HCT116 (cell line): ENCODE results near the gene PSME4. TPM values are rescaled to one million over a fixed set of nuclear protein-coding genes. Genes with fewer than 3 reads are reported as not detected.

ENCODE experiments used
- ATAC-seq: fragments of 200-7000 bp; cut with Tn5 transposase; 2 replicates; pipeline ENCODE4 v1.9.1; 2020; ENCODE audit warnings: mild to moderate bottlenecking, moderate library complexity
- BruUV-seq: library from RNA; stranded (reverse); fragments of 400-500 nt; replicated peaks from 2 replicates; lab custom pipeline; 2021; lab: Mats Ljungman, UMichigan
- CTCF ChIA-PET: fragments of 300-600 bp; sonication (Branson Sonifier 250); formaldehyde crosslinking; loops from one replicate; lab custom pipeline; 2021; ENCODE audit warnings: antibody characterized with exemption; lab: Charles Lee
- POLR2A ChIA-PET: fragments of 300-600, 350-600 bp; sonication (Branson Sonifier 250); formaldehyde crosslinking; loops from one replicate; lab custom pipeline; 2021; ENCODE audit warnings: antibody characterized with exemption; lab: Charles Lee
- RAD21 ChIA-PET, 2 experiments: fragments of 300-600 bp; sonication (Branson Sonifier 250); formaldehyde crosslinking; loops; one replicate each; lab custom pipeline; 2023; ENCODE audit warnings: low total read pairs in 2 of 2; ENCODE audit not compliant: uncharacterized antibody in 2 of 2, unreplicated experiment in 2 of 2, low non-redundant PET in 1 of 2; lab: Charles Lee
- DNase-seq: peaks from one replicate; pipeline ENCODE4 v3.0.0-alpha.2; 2010; ENCODE audit warnings: low read depth, low spot score
- H2AFZ ChIP-seq: fragments of 200-600 bp; shearing (Covaris generic), sonication (generic); 2 replicates; pipeline ENCODE4 v1.6.1; 2017; ENCODE audit warnings: low read depth, mixed run types, mixed read lengths, antibody characterized with exemption, low read length; ENCODE audit not compliant: poor library complexity, severe bottlenecking
- H3K27ac ChIP-seq: 2 replicates; pipeline ENCODE4 v1.5.1; 2012; ENCODE audit warnings: low read depth, low read length
- H3K27me3 ChIP-seq: fragments of 200-600 bp; sonication (generic); 2 replicates; pipeline ENCODE4 v1.6.1; 2016; ENCODE audit warnings: mixed run types, low read length, mixed read lengths; ENCODE audit not compliant: insufficient read depth
- H3K36me3 ChIP-seq, 2 experiments: fragments of 200-500 bp in 1 of 2; fragments of 200-600 bp in 1 of 2; sonication (Bioruptor generic) in 1 of 2; sonication (generic) in 1 of 2; 2 replicates each; pipeline versions ENCODE4 v1.5.1 to v1.6.1; 2014 to 2016; ENCODE audit warnings: low read length in 2 of 2, inconsistent platforms in 1 of 2, mixed read lengths in 1 of 2, mixed run types in 1 of 2; ENCODE audit not compliant: insufficient read depth in 2 of 2, control insufficient read depth in 1 of 2
- H3K4me1 ChIP-seq, 2 experiments: fragments of 200-600 bp in 1 of 2; sonication (generic) in 1 of 2; 2 replicates each; pipeline versions ENCODE4 v1.5.1 to v1.6.1; 2012 to 2017; ENCODE audit warnings: low read length in 2 of 2, inconsistent platforms in 1 of 2, mild to moderate bottlenecking in 1 of 2, mixed read lengths in 1 of 2, mixed run types in 1 of 2, moderate library complexity in 1 of 2; ENCODE audit not compliant: insufficient read depth in 2 of 2, control insufficient read depth in 1 of 2
- H3K4me2 ChIP-seq: fragments of 200-600 bp; sonication (generic); 2 replicates; pipeline ENCODE4 v1.6.1; 2017; ENCODE audit warnings: mixed run types, low read length, mixed read lengths
- H3K4me3 ChIP-seq, 2 experiments: fragments of 200-600 bp in 1 of 2; sonication (generic) in 1 of 2; replicated peaks in 1 of 2; 2 replicates each; pipeline ENCODE4 v1.5.1; 2011 to 2016; ENCODE audit warnings: low read length in 2 of 2, control low read depth in 1 of 2, low read depth in 1 of 2, mild to moderate bottlenecking in 1 of 2, mixed read lengths in 1 of 2, mixed run types in 1 of 2
- H3K79me2 ChIP-seq: fragments of 200-600 bp; sonication (generic); 2 replicates; pipeline ENCODE4 v1.6.1; 2017; ENCODE audit warnings: mild to moderate bottlenecking, mixed run types, low read length, moderate library complexity, mixed read lengths; ENCODE audit not compliant: insufficient read depth
- H3K9ac ChIP-seq: fragments of 200-600 bp; sonication (generic); 2 replicates; pipeline ENCODE4 v1.6.1; 2016; ENCODE audit warnings: low read length, mixed read lengths
- H3K9me2 ChIP-seq: fragments of 200-600 bp; sonication (generic), shearing (Covaris generic); 2 replicates; pipeline ENCODE4 v1.6.1; 2017; ENCODE audit warnings: mixed run types, mild to moderate bottlenecking, moderate library complexity; ENCODE audit not compliant: insufficient read depth
- H3K9me3 ChIP-seq, 2 experiments: fragments of 200-500 bp in 1 of 2; fragments of 200-600 bp in 1 of 2; sonication (Bioruptor generic) in 1 of 2; sonication (generic) in 1 of 2; 2 replicates each; pipeline ENCODE4 v1.6.1; 2014 to 2017; ENCODE audit warnings: low read length in 2 of 2, mixed read lengths in 2 of 2, inconsistent platforms in 1 of 2, low read depth in 1 of 2, mild to moderate bottlenecking in 1 of 2, mixed run types in 1 of 2, moderate library complexity in 1 of 2; ENCODE audit not compliant: control insufficient read depth in 1 of 2, insufficient read depth in 1 of 2
- H4K20me1 ChIP-seq: fragments of 200-600 bp; sonication (generic), shearing (Covaris generic); 2 replicates; pipeline ENCODE4 v1.6.1; 2017; ENCODE audit warnings: mixed run types, mild to moderate bottlenecking, moderate library complexity; ENCODE audit not compliant: insufficient read depth
- CBX3 ChIP-seq: IDR thresholded peaks from 2 replicates; pipeline ENCODE4 v1.6.1; 2012; ENCODE audit warnings: low read depth
- CEBPB ChIP-seq: IDR thresholded peaks from 2 replicates; pipeline ENCODE4 v1.6.1; 2012; ENCODE audit warnings: low read depth
- EZH2phosphoT487 ChIP-seq: fragments of 200-600 bp; IDR thresholded peaks from 2 replicates; pipeline ENCODE4 v1.6.1; 2018; ENCODE audit warnings: antibody characterized with exemption, borderline replicate concordance
- FOSL1 ChIP-seq: IDR thresholded peaks from 2 replicates; pipeline ENCODE4 v1.6.1; 2012; ENCODE audit warnings: low read depth
- JUND ChIP-seq: IDR thresholded peaks from 2 replicates; pipeline ENCODE4 v1.6.1; 2012
- MAX ChIP-seq: IDR thresholded peaks from 2 replicates; pipeline ENCODE4 v1.6.1; 2012
- POLR2A ChIP-seq: IDR thresholded peaks from 2 replicates; pipeline ENCODE4 v1.7.0; 2011; ENCODE audit warnings: borderline replicate concordance; ENCODE audit not compliant: insufficient read depth, insufficient read length; ENCODE audit errors: extremely low read depth
- SIN3A ChIP-seq: IDR thresholded peaks from 2 replicates; pipeline ENCODE4 v1.6.1; 2012; ENCODE audit warnings: low read depth
- SP1 ChIP-seq: IDR thresholded peaks from 2 replicates; pipeline ENCODE4 v1.6.1; 2012; ENCODE audit warnings: low read depth
- TCF7L2 ChIP-seq: IDR thresholded peaks from 2 replicates; pipeline ENCODE4 v1.7.0; 2011; ENCODE audit warnings: borderline replicate concordance, inconsistent platforms; ENCODE audit not compliant: insufficient read depth, insufficient read length; ENCODE audit errors: extremely low read depth
- YY1 ChIP-seq: IDR thresholded peaks from 2 replicates; pipeline ENCODE4 v1.6.1; 2011; ENCODE audit warnings: low read length, low read depth, moderate library complexity, mild to moderate bottlenecking; ENCODE audit not compliant: insufficient replicate concordance; ENCODE audit errors: extremely low read depth
- ZBTB33 ChIP-seq: IDR thresholded peaks from 2 replicates; pipeline ENCODE4 v1.6.1; 2011; ENCODE audit warnings: mild to moderate bottlenecking, low read length, moderate library complexity; ENCODE audit not compliant: insufficient replicate concordance; ENCODE audit errors: extremely low read depth
- ZFX ChIP-seq: fragments of 450-650 bp; IDR thresholded peaks from 2 replicates; pipeline ENCODE4 v1.6.1; 2017
- intact Hi-C: fragments of 100-400 bp; cut with micrococcal nuclease; formaldehyde crosslinking; loops from 2 replicates; pipeline ENCODE4 v1.10.0; 2022
- total RNA-seq: library from RNA; stranded (reverse); gene quantifications from one replicate; pipeline ENCODE4 v1.2.1, GENCODE V29; 2021; ENCODE audit not compliant: unreplicated experiment
- TF ChIP-seq, protein P1 (sequence below): IDR thresholded peaks from 2 replicates; pipeline ENCODE4 v1.6.1; 2012; ENCODE audit warnings: low read depth

The PSME4 gene
- total RNA-seq, 1 experiment from 2014 or later = 53.2 TPM

DNA sequence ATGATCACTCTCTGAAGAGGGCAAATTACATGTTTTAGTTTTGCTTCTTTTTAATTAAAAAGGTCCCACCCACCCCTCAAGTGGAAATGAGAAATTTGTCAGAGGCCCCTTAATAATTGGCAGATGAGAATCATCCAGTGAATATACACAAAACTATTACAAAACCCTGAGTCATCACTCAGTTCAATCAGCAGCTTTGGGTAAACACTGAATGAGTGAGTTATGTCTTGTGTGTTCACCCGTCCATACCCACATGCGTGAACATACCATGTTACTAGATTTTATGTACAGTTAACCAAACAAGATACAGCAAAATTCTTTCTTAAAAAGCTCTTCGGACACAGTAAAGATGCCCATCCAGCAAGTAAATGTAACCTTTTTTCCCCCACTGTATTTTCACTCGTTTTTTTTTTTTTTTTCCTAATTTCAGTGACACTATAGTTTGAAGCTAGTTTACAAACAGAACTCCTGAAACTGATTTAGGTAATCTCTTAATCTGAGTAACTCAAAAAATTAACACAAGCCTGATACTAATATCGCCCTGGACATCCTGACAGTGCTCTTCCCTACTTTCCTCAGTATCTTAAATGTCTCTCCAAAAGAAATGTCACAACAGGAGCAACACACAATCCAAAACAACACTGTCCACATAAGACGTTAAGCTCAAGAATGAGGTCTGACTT lies 1.4 kb downstream of the PSME4 start:
- H3K4me1 ChIP-seq = peaks cover 6 to 33% of the 10 kb centered on the region in 2 experiments
- no peaks in the 10 kb centered on the region for H3K9me3 ChIP-seq
- BruUV-seq = TSS peak; percentile 73
- ATAC-seq (no peak), DNase-seq (peak; percentile 51)
- H3K27me3 ChIP-seq = no peaks in the 10 kb centered on the region
- peak overlapping the region; percentile 78 for H3K27ac ChIP-seq
- H3K4me3 ChIP-seq = peak overlapping the region; percentile 83 to 90
- ChIA-PET POLR2A (interaction anchor here (1.0 kb wide), 1 partner anchor 10 kb away, joined by 3 read pairs; no protein-coding TSS in a partner anchor), CTCF (no interaction called here), RAD21 (no interaction called here)
- H3K79me2 ChIP-seq = peaks cover 70% of the 10 kb centered on the region
- H3K36me3 ChIP-seq = no peaks in the 10 kb centered on the region
- peaks cover 6% of the 10 kb centered on the region; the same call in 1 of the 2 replicates for H4K20me1 ChIP-seq
- intact Hi-C loops = no loop called here
- TF ChIP-seq JUND (peak; percentile 63), SP1 (peak; percentile 35; the same call in 1 of the 2 replicates), POLR2A (no peak), CEBPB (peak; percentile 69), FOSL1 (peak; percentile 74), CBX3 (0 out of 2 replicates have a peak, but pooled peaks have one; percentile 10), TCF7L2 (no peak), EZH2phosphoT487 (no peak), ZFX (no peak), SIN3A (0 out of 2 replicates have a peak, but pooled peaks have one; percentile 29), ZBTB33 (no peak), MAX (peak; percentile 43), YY1 (no peak)
- TF ChIP-seq, protein P1, sequence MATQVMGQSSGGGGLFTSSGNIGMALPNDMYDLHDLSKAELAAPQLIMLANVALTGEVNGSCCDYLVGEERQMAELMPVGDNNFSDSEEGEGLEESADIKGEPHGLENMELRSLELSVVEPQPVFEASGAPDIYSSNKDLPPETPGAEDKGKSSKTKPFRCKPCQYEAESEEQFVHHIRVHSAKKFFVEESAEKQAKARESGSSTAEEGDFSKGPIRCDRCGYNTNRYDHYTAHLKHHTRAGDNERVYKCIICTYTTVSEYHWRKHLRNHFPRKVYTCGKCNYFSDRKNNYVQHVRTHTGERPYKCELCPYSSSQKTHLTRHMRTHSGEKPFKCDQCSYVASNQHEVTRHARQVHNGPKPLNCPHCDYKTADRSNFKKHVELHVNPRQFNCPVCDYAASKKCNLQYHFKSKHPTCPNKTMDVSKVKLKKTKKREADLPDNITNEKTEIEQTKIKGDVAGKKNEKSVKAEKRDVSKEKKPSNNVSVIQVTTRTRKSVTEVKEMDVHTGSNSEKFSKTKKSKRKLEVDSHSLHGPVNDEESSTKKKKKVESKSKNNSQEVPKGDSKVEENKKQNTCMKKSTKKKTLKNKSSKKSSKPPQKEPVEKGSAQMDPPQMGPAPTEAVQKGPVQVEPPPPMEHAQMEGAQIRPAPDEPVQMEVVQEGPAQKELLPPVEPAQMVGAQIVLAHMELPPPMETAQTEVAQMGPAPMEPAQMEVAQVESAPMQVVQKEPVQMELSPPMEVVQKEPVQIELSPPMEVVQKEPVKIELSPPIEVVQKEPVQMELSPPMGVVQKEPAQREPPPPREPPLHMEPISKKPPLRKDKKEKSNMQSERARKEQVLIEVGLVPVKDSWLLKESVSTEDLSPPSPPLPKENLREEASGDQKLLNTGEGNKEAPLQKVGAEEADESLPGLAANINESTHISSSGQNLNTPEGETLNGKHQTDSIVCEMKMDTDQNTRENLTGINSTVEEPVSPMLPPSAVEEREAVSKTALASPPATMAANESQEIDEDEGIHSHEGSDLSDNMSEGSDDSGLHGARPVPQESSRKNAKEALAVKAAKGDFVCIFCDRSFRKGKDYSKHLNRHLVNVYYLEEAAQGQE = no peak
- peak overlapping the region; percentile 95 for H3K4me2 ChIP-seq
- H3K9ac ChIP-seq = peak overlapping the region; percentile 97
- H2AFZ ChIP-seq = no peak overlapping the region
- no peaks in the 10 kb centered on the region for H3K9me2 ChIP-seq
